Measurements from ENCODE around the gene RGS2.

The RGS2 gene

GRCh38 chr1:192807211-192808162, 1.4 kb upstream of the RGS2 start:
- TF ChIP-seq, protein P1, sequence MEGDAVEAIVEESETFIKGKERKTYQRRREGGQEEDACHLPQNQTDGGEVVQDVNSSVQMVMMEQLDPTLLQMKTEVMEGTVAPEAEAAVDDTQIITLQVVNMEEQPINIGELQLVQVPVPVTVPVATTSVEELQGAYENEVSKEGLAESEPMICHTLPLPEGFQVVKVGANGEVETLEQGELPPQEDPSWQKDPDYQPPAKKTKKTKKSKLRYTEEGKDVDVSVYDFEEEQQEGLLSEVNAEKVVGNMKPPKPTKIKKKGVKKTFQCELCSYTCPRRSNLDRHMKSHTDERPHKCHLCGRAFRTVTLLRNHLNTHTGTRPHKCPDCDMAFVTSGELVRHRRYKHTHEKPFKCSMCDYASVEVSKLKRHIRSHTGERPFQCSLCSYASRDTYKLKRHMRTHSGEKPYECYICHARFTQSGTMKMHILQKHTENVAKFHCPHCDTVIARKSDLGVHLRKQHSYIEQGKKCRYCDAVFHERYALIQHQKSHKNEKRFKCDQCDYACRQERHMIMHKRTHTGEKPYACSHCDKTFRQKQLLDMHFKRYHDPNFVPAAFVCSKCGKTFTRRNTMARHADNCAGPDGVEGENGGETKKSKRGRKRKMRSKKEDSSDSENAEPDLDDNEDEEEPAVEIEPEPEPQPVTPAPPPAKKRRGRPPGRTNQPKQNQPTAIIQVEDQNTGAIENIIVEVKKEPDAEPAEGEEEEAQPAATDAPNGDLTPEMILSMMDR (IDR thresholded peaks at IDR 0.05; ENCODE audit: borderline replicate concordance, control extremely low read depth, extremely low read depth, insufficient read depth, missing control alignments) = no peak
- DNase-seq (ENCODE audit: low spot score) = peak; percentile 35
- in situ Hi-C loops (cut with MboI; ENCODE audit: low sequenced_read_pairs, unreplicated experiment) = loop anchor here (25.0 kb wide), 2 partner anchors 205 to 305 kb away; partner anchors contain the start of genes CDC73 and GLRX2

DNA sequence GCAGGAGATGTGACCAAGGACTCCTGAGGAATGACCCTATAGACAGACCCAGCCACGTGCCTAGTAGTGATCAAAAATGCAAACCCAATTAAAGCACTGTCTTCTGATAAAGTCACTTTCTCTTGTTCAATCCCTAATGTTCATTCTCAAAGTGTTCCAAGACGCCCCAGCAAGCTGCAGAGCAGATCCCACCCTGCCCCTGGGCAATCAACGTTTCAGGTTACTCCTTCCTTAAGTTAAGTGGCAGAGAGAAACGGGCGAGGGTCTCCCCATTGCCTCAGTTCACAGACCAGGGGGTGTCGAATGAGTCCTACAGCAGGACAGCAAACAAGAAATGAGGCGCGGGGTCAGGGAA, 699 bp upstream of the RGS2 start:
- no peak for DNase-seq (ENCODE audit: low spot score)
- TF ChIP-seq, protein P1 (IDR thresholded peaks at IDR 0.05; ENCODE audit: borderline replicate concordance, control extremely low read depth, extremely low read depth, insufficient read depth, missing control alignments) = no peak
- in situ Hi-C loops (cut with MboI; ENCODE audit: low sequenced_read_pairs, unreplicated experiment) = loop anchor here (25.0 kb wide), 2 partner anchors 204 to 304 kb away; partner anchors contain the start of genes CDC73 and GLRX2

DNA sequence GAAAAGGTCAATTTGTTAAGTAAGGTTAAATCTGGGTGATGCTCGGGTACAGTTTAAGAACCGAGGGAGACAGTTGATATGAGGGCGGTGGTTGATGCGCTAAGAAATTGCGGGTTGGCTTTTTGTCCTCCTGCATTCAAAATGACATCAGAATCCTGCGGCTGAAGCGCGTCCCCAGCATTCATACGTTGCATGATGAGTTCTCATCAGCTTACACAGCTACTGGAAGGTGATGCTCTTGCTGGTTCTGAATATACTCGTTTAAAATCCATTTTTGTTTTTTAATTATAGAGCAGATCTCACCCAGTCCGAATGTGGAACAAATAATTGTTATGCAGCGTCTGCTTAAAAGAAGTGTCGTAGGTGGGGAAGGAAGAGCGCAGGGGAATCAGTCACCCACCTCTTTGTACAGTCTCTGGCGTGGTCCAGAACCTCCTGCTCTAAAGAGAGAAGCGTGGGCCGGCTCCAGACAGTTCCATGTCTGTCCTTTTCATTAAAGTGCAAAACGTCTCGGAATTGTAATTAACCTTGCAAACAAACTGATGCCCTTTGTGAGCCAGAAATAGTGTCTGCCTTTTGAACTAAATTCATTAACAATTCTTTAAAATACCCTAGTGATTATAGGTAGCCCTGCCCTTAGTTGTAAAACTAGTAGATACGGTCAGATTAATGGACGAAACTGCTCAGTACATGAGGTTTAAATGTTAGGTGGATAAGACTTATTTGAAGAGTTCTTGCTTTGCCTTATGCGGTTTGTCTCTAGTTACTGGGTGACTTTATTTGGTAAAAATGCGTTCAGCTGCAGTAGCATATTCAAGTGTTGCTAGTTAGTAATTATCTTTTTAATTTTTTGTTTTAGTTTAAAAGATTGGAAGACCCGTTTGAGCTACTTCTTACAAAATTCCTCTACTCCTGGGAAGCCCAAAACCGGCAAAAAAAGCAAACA, 741 bp downstream of the RGS2 start:
- in situ Hi-C loops (cut with MboI; ENCODE audit: low sequenced_read_pairs, unreplicated experiment) = loop anchor here (25.0 kb wide), 2 partner anchors 203 to 303 kb away; partner anchors contain the start of genes CDC73 and GLRX2
- TF ChIP-seq, protein P1 (IDR thresholded peaks at IDR 0.05; ENCODE audit: borderline replicate concordance, control extremely low read depth, extremely low read depth, insufficient read depth, missing control alignments) = no peak
- DNase-seq (ENCODE audit: low spot score) = no peak

GRCh38 chr1:192810253-192810880, 1.5 kb downstream of the RGS2 start:
- in situ Hi-C loops (cut with MboI; ENCODE audit: low sequenced_read_pairs, unreplicated experiment) = loop anchor here (25.0 kb wide), 2 partner anchors 202 to 302 kb away; partner anchors contain the start of genes CDC73 and GLRX2
- no peak for DNase-seq (ENCODE audit: low spot score)

DNA sequence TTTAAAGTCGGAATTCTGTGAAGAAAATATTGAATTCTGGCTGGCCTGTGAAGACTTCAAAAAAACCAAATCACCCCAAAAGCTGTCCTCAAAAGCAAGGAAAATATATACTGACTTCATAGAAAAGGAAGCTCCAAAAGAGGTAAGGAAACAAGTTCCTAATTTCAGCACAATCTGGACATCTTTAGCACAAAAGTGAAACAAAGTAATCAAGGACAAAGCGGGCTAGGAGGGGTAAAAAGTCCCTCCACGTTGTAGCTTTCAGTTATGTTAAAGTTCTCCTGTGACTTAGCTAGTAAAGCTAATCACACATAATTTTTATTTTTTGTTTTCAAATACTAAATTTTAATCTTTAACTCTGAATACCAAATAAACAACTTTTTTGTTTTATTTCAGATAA, 2.2 kb downstream of the RGS2 start:
- in situ Hi-C loops (cut with MboI; ENCODE audit: low sequenced_read_pairs, unreplicated experiment) = loop anchor here (25.0 kb wide), 2 partner anchors 201 to 301 kb away; partner anchors contain the start of genes CDC73 and GLRX2
- TF ChIP-seq, protein P1 (IDR thresholded peaks at IDR 0.05; ENCODE audit: borderline replicate concordance, control extremely low read depth, extremely low read depth, insufficient read depth, missing control alignments) = no peak
- DNase-seq (ENCODE audit: low spot score) = no peak

More at GRCh38 chr1:192810253-192810880, 1.5 kb downstream of the RGS2 start:
- TF ChIP-seq, protein P1 (IDR thresholded peaks at IDR 0.05; ENCODE audit: borderline replicate concordance, control extremely low read depth, extremely low read depth, insufficient read depth, missing control alignments) = no peak
